ENCODE data around the gene PGLYRP4.
"Not testable (repeated sequence)": the region's sequence is repeated elsewhere in the genome, so short reads cannot be mapped to it uniquely, and the experiment has no call there.

PGLYRP4 gene

GRCh38 chr1:153355445-153356071, 6.9 kb upstream of the PGLYRP4 start:
- DNase-seq, result no peak

DNA sequence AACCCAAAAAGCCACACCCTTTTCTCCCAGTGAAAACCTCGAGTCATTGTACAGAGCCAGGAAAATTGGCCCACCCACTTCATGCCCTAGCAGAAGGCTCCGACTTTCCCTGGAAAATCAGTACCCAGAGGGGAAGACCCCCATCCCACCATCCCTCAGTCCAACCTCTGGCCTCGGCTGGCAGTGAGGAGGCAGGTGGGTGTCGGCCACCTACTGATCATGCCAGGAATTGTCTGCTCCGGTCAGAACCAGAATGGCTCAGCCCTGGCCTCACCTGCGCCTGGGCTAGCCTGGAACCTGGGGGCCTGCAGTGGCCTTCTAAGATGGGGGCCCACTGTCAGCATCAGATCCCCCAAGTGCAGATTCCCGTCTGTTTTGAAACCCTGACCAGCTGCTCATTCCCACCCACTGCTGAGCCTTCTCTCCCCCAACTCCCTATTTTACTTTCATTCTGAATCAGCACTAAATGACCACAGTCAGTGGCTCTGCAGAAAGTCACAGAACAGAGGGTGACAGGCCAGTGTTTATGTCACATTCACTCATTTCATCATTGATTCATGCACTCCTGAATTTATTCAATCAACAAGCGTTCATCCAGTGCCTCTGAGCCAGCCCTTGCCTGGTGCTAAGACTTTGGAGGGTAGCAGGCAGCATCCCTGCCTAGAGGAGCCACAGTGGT, 6.0 kb upstream of the PGLYRP4 start:
- DNase-seq, result no peak

- no peak for DNase-seq
Observed at GRCh38 chr1:153353226-153353947, 4.7 kb upstream of the PGLYRP4 start.

DNA sequence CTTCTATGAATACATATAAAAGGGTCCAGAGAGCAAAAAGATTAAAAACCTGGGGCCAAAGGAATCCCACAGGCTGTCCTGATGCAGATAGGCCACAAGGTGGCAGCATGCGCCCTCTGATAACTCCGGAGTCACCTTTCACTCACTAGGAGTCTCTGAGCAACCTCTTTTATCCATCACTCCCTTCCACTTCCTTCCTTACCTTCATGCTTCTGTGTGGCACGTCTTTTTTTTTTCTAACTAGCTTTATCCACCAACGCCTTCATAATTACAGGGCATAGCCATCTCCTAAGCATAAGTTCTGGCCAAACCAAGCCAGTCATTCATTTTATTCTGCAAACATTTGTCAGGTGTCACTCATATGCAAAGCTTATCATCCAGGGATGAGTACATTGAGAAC, 3.9 kb upstream of the PGLYRP4 start:
- peak in 1 of 2 experiments; percentile 2 for DNase-seq

- no peak for DNase-seq
Observed at GRCh38 chr1:153350321-153350957, 1.8 kb upstream of the PGLYRP4 start.

GRCh38 chr1:153349363-153350320, 1.0 kb upstream of the PGLYRP4 start:
- DNase-seq, result no peak

DNA sequence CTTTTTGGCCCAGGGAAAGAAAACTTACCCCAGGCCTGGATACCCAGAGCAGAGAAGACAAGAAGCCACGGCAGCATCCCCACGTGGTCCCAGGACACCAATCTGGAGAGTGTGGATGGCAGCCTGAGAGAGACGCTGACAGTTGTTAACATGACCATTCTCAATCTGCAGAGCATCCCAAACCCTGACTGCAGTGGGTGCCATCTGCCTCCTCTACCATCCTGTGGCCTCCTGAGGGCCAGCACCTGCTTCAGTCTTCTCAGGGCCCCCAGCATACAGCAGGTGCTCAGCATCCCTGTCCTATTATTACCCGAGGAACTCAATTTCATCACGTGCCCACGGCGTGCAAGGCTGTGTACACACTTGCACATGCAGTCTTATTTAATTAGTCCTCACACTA, 785 bp downstream of the PGLYRP4 start:
- no peak for DNase-seq

- DNase-seq, result not testable (repeated sequence)
Observed at GRCh38 chr1:153347049-153347448, 1.6 kb downstream of the PGLYRP4 start.

DNA sequence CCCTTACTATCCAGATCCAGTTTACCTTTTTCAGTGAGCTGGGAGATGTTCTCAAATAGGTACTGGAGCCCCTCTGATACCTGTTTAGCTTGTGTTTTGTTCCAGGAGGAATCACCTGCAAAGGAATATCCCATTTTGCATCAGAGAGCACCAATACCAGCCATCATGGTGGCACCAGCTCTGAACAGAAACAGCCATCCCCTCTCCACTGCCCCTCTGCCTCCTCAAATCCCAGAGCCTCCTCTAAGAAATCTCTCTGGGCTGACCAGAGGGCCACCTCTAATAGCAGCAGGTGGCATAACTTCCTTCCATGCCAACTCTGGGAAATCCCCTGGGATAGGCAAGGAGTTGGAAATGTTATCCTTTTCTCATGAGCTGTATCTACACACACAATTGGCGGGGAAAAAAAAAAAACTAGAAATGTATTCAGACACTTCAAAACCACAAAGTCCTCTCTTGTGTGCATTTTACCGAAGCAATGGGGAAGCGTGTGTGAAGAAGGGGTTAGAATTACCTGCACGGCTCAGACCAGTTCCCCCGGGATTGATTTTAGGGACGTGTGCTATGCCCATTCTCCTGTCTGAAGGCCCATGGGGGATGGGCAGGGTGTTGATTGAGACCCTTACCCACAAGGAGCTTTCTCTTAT, 2.4 kb downstream of the PGLYRP4 start:
- no peak for DNase-seq

- DNase-seq, result no peak
Observed at GRCh38 chr1:153345187-153346076, 3.2 kb downstream of the PGLYRP4 start.

DNA sequence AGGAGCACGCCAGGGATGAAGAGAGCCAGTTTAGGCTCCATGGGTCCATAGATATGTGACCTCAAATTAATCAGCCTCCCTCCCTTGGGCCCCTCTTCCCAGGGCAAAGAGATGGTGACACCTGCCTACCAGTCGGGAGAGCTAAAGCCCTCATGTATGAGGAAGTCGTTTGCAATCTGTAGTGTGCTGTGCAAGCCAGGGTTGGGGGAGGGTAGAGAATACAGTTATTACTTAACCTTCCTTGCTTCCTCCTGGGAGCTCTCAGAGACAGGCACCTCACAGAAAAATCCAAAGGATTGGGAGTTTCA, 4.0 kb downstream of the PGLYRP4 start:
- no peak for DNase-seq

GRCh38 chr1:153343811-153344717, 4.6 kb downstream of the PGLYRP4 start:
- DNase-seq, result no peak

GRCh38 chr1:153343040-153343681, 5.5 kb downstream of the PGLYRP4 start:
- no peak for DNase-seq

- no peak for DNase-seq
Observed at GRCh38 chr1:153342178-153342577, 6.5 kb downstream of the PGLYRP4 start.

- no peak for DNase-seq
Observed at GRCh38 chr1:153341431-153341934, 7.2 kb downstream of the PGLYRP4 start.

DNA sequence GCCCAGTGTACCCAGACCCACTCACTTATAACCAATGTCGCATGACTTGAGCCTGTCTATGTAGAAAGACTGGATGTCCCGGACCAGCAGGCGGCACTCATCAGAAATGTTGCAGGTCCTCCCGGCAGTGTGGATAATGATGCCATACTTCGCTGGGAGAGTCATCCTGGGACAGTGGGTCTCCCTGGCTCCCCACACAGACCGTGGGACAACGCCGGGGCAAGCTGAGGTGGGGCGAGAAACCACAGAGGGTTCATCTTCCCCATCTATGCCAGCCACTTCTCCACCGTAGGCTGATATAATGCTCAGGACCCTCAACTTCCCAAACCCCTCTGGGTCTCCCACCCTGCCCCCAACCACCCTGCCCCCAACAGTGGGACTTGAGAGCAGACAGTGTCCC, 8.3 kb downstream of the PGLYRP4 start:
- no peak for DNase-seq

DNA sequence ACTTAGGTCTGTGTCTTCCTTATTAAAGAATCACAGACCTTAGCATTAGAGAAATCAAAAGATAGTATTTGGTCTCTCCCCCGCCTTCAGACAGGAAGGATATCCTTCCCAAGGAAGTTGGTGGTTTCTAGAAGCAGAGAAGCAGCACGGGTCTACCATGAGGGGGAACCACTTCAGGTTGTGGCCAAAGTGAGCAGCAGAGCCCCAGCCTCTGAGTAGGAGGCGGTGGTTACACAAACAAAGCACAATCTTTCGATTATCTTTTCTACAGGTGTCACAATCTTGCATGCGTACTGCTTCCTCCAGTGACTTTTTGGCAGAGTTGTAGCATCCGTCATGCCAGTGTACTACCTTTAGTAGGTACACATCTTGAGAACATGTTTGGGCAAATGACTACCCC, 8.8 kb downstream of the PGLYRP4 start:
- DNase-seq, result no peak

GRCh38 chr1:153337980-153338853, 10.4 kb downstream of the PGLYRP4 start:
- DNase-seq, result no peak

Data from cerebellar nuclear complex (tissue), 1 donor.